ENCODE data around the gene SENP3.

DNA sequence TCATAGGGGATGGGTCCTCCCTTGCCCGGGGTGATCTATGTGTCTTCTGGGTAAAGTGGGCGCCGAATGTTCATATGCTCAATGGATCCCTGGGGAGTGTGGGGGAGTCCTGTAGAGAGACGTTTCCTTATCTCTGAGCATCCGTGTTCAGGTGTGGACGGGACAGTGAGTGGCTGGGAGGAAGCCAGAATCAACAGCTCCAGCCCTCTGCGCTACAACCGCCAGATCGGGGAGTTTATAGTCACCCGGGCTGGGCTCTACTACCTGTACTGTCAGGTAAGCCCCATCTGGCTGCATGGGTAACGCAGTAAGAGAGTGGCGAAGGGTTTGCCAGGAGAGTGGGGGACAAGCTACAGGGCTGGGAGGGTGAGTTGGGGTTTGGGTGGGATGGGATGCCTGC, 5.1 kb upstream of the SENP3 start:
- TF ChIP-seq, protein P1, sequence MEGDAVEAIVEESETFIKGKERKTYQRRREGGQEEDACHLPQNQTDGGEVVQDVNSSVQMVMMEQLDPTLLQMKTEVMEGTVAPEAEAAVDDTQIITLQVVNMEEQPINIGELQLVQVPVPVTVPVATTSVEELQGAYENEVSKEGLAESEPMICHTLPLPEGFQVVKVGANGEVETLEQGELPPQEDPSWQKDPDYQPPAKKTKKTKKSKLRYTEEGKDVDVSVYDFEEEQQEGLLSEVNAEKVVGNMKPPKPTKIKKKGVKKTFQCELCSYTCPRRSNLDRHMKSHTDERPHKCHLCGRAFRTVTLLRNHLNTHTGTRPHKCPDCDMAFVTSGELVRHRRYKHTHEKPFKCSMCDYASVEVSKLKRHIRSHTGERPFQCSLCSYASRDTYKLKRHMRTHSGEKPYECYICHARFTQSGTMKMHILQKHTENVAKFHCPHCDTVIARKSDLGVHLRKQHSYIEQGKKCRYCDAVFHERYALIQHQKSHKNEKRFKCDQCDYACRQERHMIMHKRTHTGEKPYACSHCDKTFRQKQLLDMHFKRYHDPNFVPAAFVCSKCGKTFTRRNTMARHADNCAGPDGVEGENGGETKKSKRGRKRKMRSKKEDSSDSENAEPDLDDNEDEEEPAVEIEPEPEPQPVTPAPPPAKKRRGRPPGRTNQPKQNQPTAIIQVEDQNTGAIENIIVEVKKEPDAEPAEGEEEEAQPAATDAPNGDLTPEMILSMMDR (conservative IDR thresholded peaks at IDR 0.05; ENCODE audit: low read depth, low read length) = no peak
- TF ChIP-seq EZH2 (IDR thresholded peaks at IDR 0.05; ENCODE audit: borderline replicate concordance, low read depth, low read length, poor library complexity, severe bottlenecking) = no peak
